Tibial artery (tissue), 4 donors: ENCODE data around the gene FAM114A1.

ENCODE experiments used
- DNase-seq, 2 donors: peaks; one replicate each; pipeline ENCODE4 v3.0.0-alpha.2; 2019
- H3K27ac ChIP-seq, 2 donors: fragments of 200-600 bp; sonication (generic) in 1 of 2; 1 replicate in 1 of 2; 2 replicates in 1 of 2; pipeline ENCODE4 v1.5.1; 2018 to 2019; ENCODE audit warnings: mild to moderate bottlenecking in 1 of 2
- H3K27me3 ChIP-seq, 2 donors: fragments of 200-600 bp; sonication (generic) in 1 of 2; one replicate each; pipeline versions ENCODE4 v1.5.1 to v1.6.0; 2016 to 2019
- H3K36me3 ChIP-seq, 3 donors: fragments of 200-600 bp; sonication (generic) in 2 of 3; one replicate each; pipeline ENCODE4 v1.5.1; 2016 to 2019; ENCODE audit warnings: mild to moderate bottlenecking in 2 of 3
- H3K4me1 ChIP-seq, 4 donors: fragments of 200-600 bp; sonication (generic) in 2 of 4; 1 replicate in 3 of 4; 2 replicates in 1 of 4; pipeline ENCODE4 v1.5.1; 2016 to 2019
- H3K4me3 ChIP-seq, 2 donors: fragments of 200-600 bp; sonication (generic) in 1 of 2; 1 replicate in 1 of 2; 2 replicates in 1 of 2; pipeline ENCODE4 v1.5.1; 2018 to 2019; ENCODE audit warnings: mild to moderate bottlenecking in 2 of 2
- H3K9me3 ChIP-seq, 3 donors: fragments of 200-600 bp; sonication (generic) in 1 of 3; one replicate each; pipeline ENCODE4 v1.5.1; 2016 to 2019
- CTCF ChIP-seq, 2 experiments: fragments of 200-600 bp in 1 of 2; fragments of 450-650 bp in 1 of 2; IDR thresholded peaks; one replicate each; pipeline ENCODE4 v1.5.1; 2017 to 2019; ENCODE audit warnings: antibody characterized with exemption in 2 of 2, mild to moderate bottlenecking in 1 of 2, moderate library complexity in 1 of 2
- intact Hi-C: fragments of 100-400 bp; cut with DNase I; formaldehyde crosslinking; loops from one replicate; pipeline ENCODE4 v1.15.0; 2023; ENCODE audit warnings: low total_unique reads

FAM114A1 gene

GRCh38 chr4:38980903-38981676, 113.5 kb downstream of the FAM114A1 start:
- intact Hi-C loops: no loop called here
- Histone ChIP-seq H3K27ac (no peak overlapping the region), H3K27me3 (no peaks in the 10 kb centered on the region), H3K4me1 (no peaks in the 10 kb centered on the region), H3K36me3 (no peaks in the 10 kb centered on the region), H3K4me3 (no peak overlapping the region), H3K9me3 (no peaks in the 10 kb centered on the region)
- no peak for TF ChIP-seq CTCF (IDR thresholded peaks at IDR 0.05)
- no peak for DNase-seq

- intact Hi-C loops: no loop called here
- Histone ChIP-seq H3K36me3 (no peaks in the 10 kb centered on the region), H3K4me1 (no peaks in the 10 kb centered on the region), H3K9me3 (no peaks in the 10 kb centered on the region), H3K4me3 (no peak overlapping the region), H3K27me3 (no peaks in the 10 kb centered on the region), H3K27ac (no peak overlapping the region)
- DNase-seq: no peak
- TF ChIP-seq CTCF (IDR thresholded peaks at IDR 0.05): no peak
Observed at GRCh38 chr4:38982361-38983095, 114.9 kb downstream of the FAM114A1 start.

- no peaks in the 10 kb centered on the region for H3K4me1 ChIP-seq
- H3K27ac ChIP-seq: no peak overlapping the region
- intact Hi-C loops: no loop called here
- H3K27me3 ChIP-seq: no peaks in the 10 kb centered on the region
- no peak for TF ChIP-seq CTCF (IDR thresholded peaks at IDR 0.05)
- H3K4me3 ChIP-seq: no peak overlapping the region
- no peak for DNase-seq
- H3K9me3 ChIP-seq: no peaks in the 10 kb centered on the region
- no peaks in the 10 kb centered on the region for H3K36me3 ChIP-seq
Observed at GRCh38 chr4:38983291-38983690, 115.7 kb downstream of the FAM114A1 start.

GRCh38 chr4:38983787-38984598, 116.4 kb downstream of the FAM114A1 start:
- no peak for TF ChIP-seq CTCF (IDR thresholded peaks at IDR 0.05)
- Histone ChIP-seq H3K36me3 (no peaks in the 10 kb centered on the region), H3K4me1 (no peaks in the 10 kb centered on the region), H3K4me3 (no peak overlapping the region), H3K27me3 (no peaks in the 10 kb centered on the region), H3K27ac (no peak overlapping the region), H3K9me3 (no peaks in the 10 kb centered on the region)
- DNase-seq: no peak
- intact Hi-C loops: no loop called here

GRCh38 chr4:38985410-38986100, 117.9 kb downstream of the FAM114A1 start:
- Histone ChIP-seq H3K27me3 (no peaks in the 10 kb centered on the region), H3K27ac (no peak overlapping the region), H3K36me3 (no peaks in the 10 kb centered on the region), H3K4me3 (no peak overlapping the region), H3K9me3 (no peaks in the 10 kb centered on the region), H3K4me1 (no peaks in the 10 kb centered on the region)
- no peak for TF ChIP-seq CTCF (IDR thresholded peaks at IDR 0.05)
- DNase-seq: no peak
- intact Hi-C loops: no loop called here
